Ishikawa (cell line): ENCODE measurements around the gene TBL1X.

Source experiments
- CEBPB ChIP-seq: IDR thresholded peaks from 2 replicates; pipeline ENCODE4 v1.6.1; 2012
- CREB1 ChIP-seq: IDR thresholded peaks from 2 replicates; pipeline ENCODE4 v1.6.1; 2012; ENCODE audit warnings: low read depth
- EP300 ChIP-seq: IDR thresholded peaks from 2 replicates; pipeline ENCODE4 v1.6.1; 2012; ENCODE audit warnings: borderline replicate concordance
- FOXM1 ChIP-seq: IDR thresholded peaks from 2 replicates; pipeline ENCODE4 v1.6.1; 2012; ENCODE audit warnings: low read depth, borderline replicate concordance
- RAD21 ChIP-seq: IDR thresholded peaks from 2 replicates; pipeline ENCODE4 v1.6.1; 2012; ENCODE audit warnings: low read depth
- TAF1 ChIP-seq: IDR thresholded peaks from 2 replicates; pipeline ENCODE4 v1.6.1; 2012; ENCODE audit warnings: low read depth, mild to moderate bottlenecking
- YY1 ChIP-seq: IDR thresholded peaks from 2 replicates; pipeline ENCODE4 v1.6.1; 2012; ENCODE audit warnings: low read depth
- ZBTB7A ChIP-seq: IDR thresholded peaks from 2 replicates; pipeline ENCODE4 v1.6.1; 2012; ENCODE audit warnings: low read depth
- TF ChIP-seq, protein P1 (sequence below): IDR thresholded peaks from 2 replicates; pipeline ENCODE4 v1.6.1; 2012
- TF ChIP-seq, protein P2 (sequence below): IDR thresholded peaks from 2 replicates; pipeline ENCODE4 v1.6.1; 2012; ENCODE audit warnings: low read depth, mild to moderate bottlenecking
- TF ChIP-seq, protein P3 (sequence below): IDR thresholded peaks from 2 replicates; pipeline ENCODE4 v1.6.1; 2012

DNA sequence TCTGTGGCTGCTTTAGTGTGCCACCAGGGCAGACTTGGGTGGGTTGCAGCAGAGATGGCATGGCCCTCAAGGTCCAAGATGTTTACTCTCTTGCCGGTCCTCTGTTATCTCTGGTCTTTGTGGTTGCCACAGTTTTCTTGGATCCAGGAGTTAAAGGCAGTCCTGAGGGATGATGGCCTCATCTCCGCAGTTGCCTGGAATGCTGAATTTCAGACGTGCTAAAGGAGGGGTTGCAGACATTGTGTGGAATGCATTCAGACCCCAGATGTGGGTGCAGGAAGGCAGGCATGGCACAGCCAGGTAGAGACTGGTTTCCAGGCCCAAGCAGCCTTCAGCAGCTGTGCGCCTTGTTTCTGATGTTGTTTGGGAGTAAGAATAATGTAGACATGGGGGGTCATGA is 64.4 kb downstream of the TBL1X start:
- TF ChIP-seq ZBTB7A (no peak), EP300 (no peak), RAD21 (no peak), YY1 (no peak), TAF1 (no peak), FOXM1 (no peak), CREB1 (no peak), CEBPB (no peak)
- TF ChIP-seq, protein P1, sequence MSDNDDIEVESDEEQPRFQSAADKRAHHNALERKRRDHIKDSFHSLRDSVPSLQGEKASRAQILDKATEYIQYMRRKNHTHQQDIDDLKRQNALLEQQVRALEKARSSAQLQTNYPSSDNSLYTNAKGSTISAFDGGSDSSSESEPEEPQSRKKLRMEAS, result no peak
- TF ChIP-seq, protein P2, sequence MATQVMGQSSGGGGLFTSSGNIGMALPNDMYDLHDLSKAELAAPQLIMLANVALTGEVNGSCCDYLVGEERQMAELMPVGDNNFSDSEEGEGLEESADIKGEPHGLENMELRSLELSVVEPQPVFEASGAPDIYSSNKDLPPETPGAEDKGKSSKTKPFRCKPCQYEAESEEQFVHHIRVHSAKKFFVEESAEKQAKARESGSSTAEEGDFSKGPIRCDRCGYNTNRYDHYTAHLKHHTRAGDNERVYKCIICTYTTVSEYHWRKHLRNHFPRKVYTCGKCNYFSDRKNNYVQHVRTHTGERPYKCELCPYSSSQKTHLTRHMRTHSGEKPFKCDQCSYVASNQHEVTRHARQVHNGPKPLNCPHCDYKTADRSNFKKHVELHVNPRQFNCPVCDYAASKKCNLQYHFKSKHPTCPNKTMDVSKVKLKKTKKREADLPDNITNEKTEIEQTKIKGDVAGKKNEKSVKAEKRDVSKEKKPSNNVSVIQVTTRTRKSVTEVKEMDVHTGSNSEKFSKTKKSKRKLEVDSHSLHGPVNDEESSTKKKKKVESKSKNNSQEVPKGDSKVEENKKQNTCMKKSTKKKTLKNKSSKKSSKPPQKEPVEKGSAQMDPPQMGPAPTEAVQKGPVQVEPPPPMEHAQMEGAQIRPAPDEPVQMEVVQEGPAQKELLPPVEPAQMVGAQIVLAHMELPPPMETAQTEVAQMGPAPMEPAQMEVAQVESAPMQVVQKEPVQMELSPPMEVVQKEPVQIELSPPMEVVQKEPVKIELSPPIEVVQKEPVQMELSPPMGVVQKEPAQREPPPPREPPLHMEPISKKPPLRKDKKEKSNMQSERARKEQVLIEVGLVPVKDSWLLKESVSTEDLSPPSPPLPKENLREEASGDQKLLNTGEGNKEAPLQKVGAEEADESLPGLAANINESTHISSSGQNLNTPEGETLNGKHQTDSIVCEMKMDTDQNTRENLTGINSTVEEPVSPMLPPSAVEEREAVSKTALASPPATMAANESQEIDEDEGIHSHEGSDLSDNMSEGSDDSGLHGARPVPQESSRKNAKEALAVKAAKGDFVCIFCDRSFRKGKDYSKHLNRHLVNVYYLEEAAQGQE, result no peak
- TF ChIP-seq, protein P3, sequence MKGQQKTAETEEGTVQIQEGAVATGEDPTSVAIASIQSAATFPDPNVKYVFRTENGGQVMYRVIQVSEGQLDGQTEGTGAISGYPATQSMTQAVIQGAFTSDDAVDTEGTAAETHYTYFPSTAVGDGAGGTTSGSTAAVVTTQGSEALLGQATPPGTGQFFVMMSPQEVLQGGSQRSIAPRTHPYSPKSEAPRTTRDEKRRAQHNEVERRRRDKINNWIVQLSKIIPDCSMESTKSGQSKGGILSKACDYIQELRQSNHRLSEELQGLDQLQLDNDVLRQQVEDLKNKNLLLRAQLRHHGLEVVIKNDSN, result no peak
